Measurements from ENCODE around the gene EED. TPM values are rescaled to one million over a fixed set of nuclear protein-coding genes. Genes with fewer than 3 reads are reported as not detected.
"Not testable (repeated sequence)": the region's sequence is repeated elsewhere in the genome, so short reads cannot be mapped to it uniquely, and the experiment has no call there.

EED gene
- total RNA-seq, 1 experiment from 2014 or later = 137 TPM

- H3K4me1 ChIP-seq (ENCODE audit: low read length) = no peaks in the 10 kb centered on the region
- no peaks in the 10 kb centered on the region for H3K9me2 ChIP-seq (replicated peaks; ENCODE audit: insufficient read depth, low read length)
- no peak overlapping the region for H3K4me3 ChIP-seq (ENCODE audit: low read length)
- H2AFZ ChIP-seq (ENCODE audit: low read length) = no peak overlapping the region
- no peak for DNase-seq
- no peaks in the 10 kb centered on the region for H3K27me3 ChIP-seq (ENCODE audit: low read length)
- no peak overlapping the region for H3K27ac ChIP-seq (ENCODE audit: low read length)
- H3K36me3 ChIP-seq (ENCODE audit: insufficient read depth, low read length) = peaks cover 100% of the 10 kb centered on the region
- peaks cover 64% of the 10 kb centered on the region for H3K79me2 ChIP-seq (ENCODE audit: low read length)
- H3K4me2 ChIP-seq (ENCODE audit: low read depth, low read length, poor library complexity, severe bottlenecking) = no peak overlapping the region
- no peak overlapping the region for H3K9ac ChIP-seq (ENCODE audit: low read length)
- H3K9me3 ChIP-seq (ENCODE audit: low read length) = no peaks in the 10 kb centered on the region
- H4K20me1 ChIP-seq (ENCODE audit: insufficient read depth, low read depth, low read length) = peaks cover 27% of the 10 kb centered on the region; the same call in 1 of the 2 replicates
Observed at GRCh38 chr11:86277741-86278140, 33.2 kb downstream of the EED start.

DNA sequence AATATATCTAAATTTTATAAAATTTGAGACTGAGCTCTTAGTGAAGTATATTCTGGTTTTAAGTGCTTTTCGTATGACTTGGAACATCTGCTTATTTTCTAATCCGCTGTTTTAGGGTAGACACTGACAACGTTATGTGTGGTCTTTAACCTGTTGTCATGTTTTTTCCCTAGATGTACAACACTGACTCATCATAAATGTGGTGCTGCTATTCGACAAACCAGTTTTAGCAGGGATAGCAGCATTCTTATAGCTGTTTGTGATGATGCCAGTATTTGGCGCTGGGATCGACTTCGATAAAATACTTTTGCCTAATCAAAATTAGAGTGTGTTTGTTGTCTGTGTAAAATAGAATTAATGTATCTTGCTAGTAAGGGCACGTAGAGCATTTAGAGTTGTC, 33.7 kb downstream of the EED start:
- Histone ChIP-seq H3K9me3 (ENCODE audit: low read length) (no peaks in the 10 kb centered on the region), H4K20me1 (ENCODE audit: insufficient read depth, low read depth, low read length) (peaks cover 27% of the 10 kb centered on the region; the same call in 1 of the 2 replicates), H3K27me3 (ENCODE audit: low read length) (no peaks in the 10 kb centered on the region), H3K9me2 (replicated peaks; ENCODE audit: insufficient read depth, low read length) (no peaks in the 10 kb centered on the region), H3K4me2 (ENCODE audit: low read depth, low read length, poor library complexity, severe bottlenecking) (no peak overlapping the region), H3K27ac (ENCODE audit: low read length) (no peak overlapping the region), H3K36me3 (ENCODE audit: insufficient read depth, low read length) (peaks cover 96% of the 10 kb centered on the region), H3K79me2 (ENCODE audit: low read length) (peaks cover 60% of the 10 kb centered on the region), H3K4me1 (ENCODE audit: low read length) (no peaks in the 10 kb centered on the region), H3K9ac (ENCODE audit: low read length) (no peak overlapping the region), H3K4me3 (ENCODE audit: low read length) (no peak overlapping the region), H2AFZ (ENCODE audit: low read length) (no peak overlapping the region)
- DNase-seq = no peak

DNA sequence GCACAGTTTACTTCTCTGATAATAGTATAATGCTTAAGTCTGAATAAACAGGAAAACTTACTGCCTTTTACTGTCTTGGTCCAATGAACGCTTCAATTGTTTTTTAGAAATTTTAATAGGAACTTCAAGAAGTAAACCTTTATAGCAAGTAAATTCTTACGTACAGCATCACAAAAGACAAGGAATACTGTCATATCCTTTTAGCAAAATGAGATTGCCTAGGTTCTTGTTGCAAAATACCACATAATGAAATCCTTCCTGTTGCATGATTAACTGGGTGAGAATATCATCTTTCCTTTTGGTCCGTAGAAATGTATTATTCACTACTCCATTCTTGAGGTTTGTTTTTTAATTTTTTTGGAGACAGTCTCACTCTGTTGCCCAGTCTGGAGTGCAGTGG, 35.2 kb downstream of the EED start:
- no peak overlapping the region for H3K27ac ChIP-seq (ENCODE audit: low read length)
- no peaks in the 10 kb centered on the region for H3K27me3 ChIP-seq (ENCODE audit: low read length)
- H3K4me3 ChIP-seq (ENCODE audit: low read length) = no peak overlapping the region
- H3K9me3 ChIP-seq (ENCODE audit: low read length) = no peaks in the 10 kb centered on the region
- H3K4me2 ChIP-seq (ENCODE audit: low read depth, low read length, poor library complexity, severe bottlenecking) = no peak overlapping the region
- no peak for DNase-seq
- no peaks in the 10 kb centered on the region for H3K4me1 ChIP-seq (ENCODE audit: low read length)
- H2AFZ ChIP-seq (ENCODE audit: low read length) = no peak overlapping the region
- H3K9me2 ChIP-seq (replicated peaks; ENCODE audit: insufficient read depth, low read length) = no peaks in the 10 kb centered on the region
- peaks cover 44% of the 10 kb centered on the region for H3K79me2 ChIP-seq (ENCODE audit: low read length)
- H4K20me1 ChIP-seq (ENCODE audit: insufficient read depth, low read depth, low read length) = peaks cover 29% of the 10 kb centered on the region
- peaks cover 94% of the 10 kb centered on the region for H3K36me3 ChIP-seq (ENCODE audit: insufficient read depth, low read length)
- no peak overlapping the region for H3K9ac ChIP-seq (ENCODE audit: low read length)

- no peak overlapping the region for H3K27ac ChIP-seq (ENCODE audit: low read length)
Observed at GRCh38 chr11:86287468-86287796, 42.9 kb downstream of the EED start.

DNA sequence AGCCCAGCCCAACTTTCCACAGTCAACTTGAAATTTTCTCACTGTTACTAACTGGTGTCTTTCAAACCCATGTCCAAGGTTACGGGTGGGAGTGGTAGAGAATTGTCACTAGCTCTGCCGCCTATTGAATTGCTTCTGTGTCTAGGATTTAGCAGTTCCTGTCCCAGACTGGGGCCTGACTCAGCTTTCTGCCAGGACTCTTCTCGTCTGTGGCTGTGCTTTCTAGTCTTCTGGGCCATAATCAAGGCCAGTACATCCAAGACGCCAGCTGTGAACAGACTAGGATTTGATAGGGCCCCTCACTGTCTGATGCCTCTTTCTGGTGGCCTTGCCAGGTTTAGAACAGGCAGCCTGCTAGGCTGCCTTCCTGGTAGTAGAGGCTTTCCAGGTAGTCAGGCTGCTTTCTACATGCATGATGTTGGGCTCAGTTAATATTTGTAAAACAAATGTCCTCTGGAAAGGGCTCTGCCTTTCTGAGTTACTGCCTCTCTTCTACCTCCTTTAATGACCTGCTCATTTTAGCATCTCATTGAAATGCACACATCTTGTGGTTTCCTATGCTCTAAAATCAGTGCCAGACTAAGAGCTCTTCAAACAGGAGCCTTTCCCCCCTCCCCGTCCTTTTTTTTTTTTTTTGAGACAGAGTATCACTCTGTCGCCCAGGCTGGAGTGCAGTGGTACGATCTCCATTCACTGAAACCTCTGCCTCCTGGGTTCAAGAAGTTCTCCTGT, 44.4 kb downstream of the EED start:
- peaks cover 5% of the 10 kb centered on the region; the same call in 1 of the 2 replicates for H3K36me3 ChIP-seq (ENCODE audit: insufficient read depth, low read length)
- no peaks in the 10 kb centered on the region for H3K9me2 ChIP-seq (replicated peaks; ENCODE audit: insufficient read depth, low read length)
- no peak overlapping the region for H2AFZ ChIP-seq (ENCODE audit: low read length)
- peak; percentile 69 for DNase-seq
- H3K79me2 ChIP-seq (ENCODE audit: low read length) = no peaks in the 10 kb centered on the region
- no peak overlapping the region for H3K9ac ChIP-seq (ENCODE audit: low read length)
- peaks cover 6% of the 10 kb centered on the region; the same call in 1 of the 2 replicates for H4K20me1 ChIP-seq (ENCODE audit: insufficient read depth, low read depth, low read length)
- H3K9me3 ChIP-seq (ENCODE audit: low read length) = no peaks in the 10 kb centered on the region
- no peaks in the 10 kb centered on the region for H3K27me3 ChIP-seq (ENCODE audit: low read length)
- H3K4me1 ChIP-seq (ENCODE audit: low read length) = peaks cover 32% of the 10 kb centered on the region
- no peak overlapping the region for H3K27ac ChIP-seq (ENCODE audit: low read length)
- H3K4me3 ChIP-seq (ENCODE audit: low read length) = no peak overlapping the region
- no peak overlapping the region for H3K4me2 ChIP-seq (ENCODE audit: low read depth, low read length, poor library complexity, severe bottlenecking)

More at GRCh38 chr11:86287468-86287796, 42.9 kb downstream of the EED start:
- Histone ChIP-seq H2AFZ (ENCODE audit: low read length) (no peak overlapping the region), H3K9ac (ENCODE audit: low read length) (no peak overlapping the region), H3K9me3 (ENCODE audit: low read length) (no peaks in the 10 kb centered on the region), H4K20me1 (ENCODE audit: insufficient read depth, low read depth, low read length) (peaks cover 7% of the 10 kb centered on the region; the same call in 1 of the 2 replicates), H3K27me3 (ENCODE audit: low read length) (no peaks in the 10 kb centered on the region), H3K4me2 (ENCODE audit: low read depth, low read length, poor library complexity, severe bottlenecking) (no peak overlapping the region), H3K4me1 (ENCODE audit: low read length) (peaks cover 32% of the 10 kb centered on the region), H3K9me2 (replicated peaks; ENCODE audit: insufficient read depth, low read length) (no peaks in the 10 kb centered on the region), H3K36me3 (ENCODE audit: insufficient read depth, low read length) (peaks cover 17% of the 10 kb centered on the region; the same call in 1 of the 2 replicates), H3K4me3 (ENCODE audit: low read length) (no peak overlapping the region), H3K79me2 (ENCODE audit: low read length) (no peaks in the 10 kb centered on the region)
- DNase-seq = no peak

DNA sequence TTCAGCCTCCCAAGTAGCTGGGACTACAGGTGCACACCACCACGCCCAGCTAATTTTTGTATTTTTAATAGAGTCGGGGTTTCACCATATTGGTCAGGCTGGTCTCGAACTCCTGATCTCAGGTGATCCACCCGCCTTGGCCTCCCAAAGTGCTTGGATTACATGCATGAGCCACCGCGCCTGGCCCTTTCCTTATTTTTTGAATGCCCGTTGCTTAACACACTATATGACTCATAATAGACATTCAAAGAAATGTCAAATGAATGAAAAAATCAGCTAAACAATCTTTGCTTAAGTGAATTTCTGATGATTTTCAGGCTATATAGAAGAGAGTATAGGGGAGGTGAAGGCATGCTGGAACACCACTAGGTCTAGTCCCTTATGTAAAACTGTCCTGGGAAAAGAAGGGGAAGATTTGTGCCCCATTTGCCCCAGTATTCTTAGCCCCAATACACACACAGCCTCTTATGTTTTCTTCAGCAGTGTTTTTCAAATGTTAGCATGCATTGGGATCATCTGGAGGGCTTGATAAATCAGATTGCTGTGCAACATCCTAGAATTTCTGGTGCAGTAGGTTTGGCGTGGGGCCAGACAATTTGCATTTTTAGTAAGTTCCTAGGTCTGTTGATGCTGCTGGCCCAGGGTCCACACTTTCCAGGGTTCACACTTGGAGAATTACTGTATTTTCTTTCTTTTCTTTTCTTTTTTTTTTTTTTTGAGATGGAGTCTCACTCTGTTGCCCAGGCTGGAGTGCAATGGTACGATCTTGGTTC, 45.1 kb downstream of the EED start:
- H3K79me2 ChIP-seq (ENCODE audit: low read length); H3K27ac ChIP-seq (ENCODE audit: low read length); H3K9ac ChIP-seq (ENCODE audit: low read length); H3K9me3 ChIP-seq (ENCODE audit: low read length); H3K27me3 ChIP-seq (ENCODE audit: low read length); H3K4me3 ChIP-seq (ENCODE audit: low read length); H4K20me1 ChIP-seq (ENCODE audit: insufficient read depth, low read depth, low read length); H3K9me2 ChIP-seq (replicated peaks; ENCODE audit: insufficient read depth, low read length); H3K4me2 ChIP-seq (ENCODE audit: low read depth, low read length, poor library complexity, severe bottlenecking); H2AFZ ChIP-seq (ENCODE audit: low read length); H3K36me3 ChIP-seq (ENCODE audit: insufficient read depth, low read length): not testable (repeated sequence)
- peak; percentile 72 for DNase-seq
- H3K4me1 ChIP-seq (ENCODE audit: low read length) = peaks cover 32% of the 10 kb centered on the region

GRCh38 chr11:86291466-86292262, 47.1 kb downstream of the EED start:
- Histone ChIP-seq H3K4me2 (ENCODE audit: low read depth, low read length, poor library complexity, severe bottlenecking) (peak overlapping the region; percentile 2), H3K36me3 (ENCODE audit: insufficient read depth, low read length) (no peaks in the 10 kb centered on the region), H3K27me3 (ENCODE audit: low read length) (no peaks in the 10 kb centered on the region)

More at GRCh38 chr11:86291466-86292262, 47.1 kb downstream of the EED start:
- no peak overlapping the region for H2AFZ ChIP-seq (ENCODE audit: low read length)
- H4K20me1 ChIP-seq (ENCODE audit: insufficient read depth, low read depth, low read length) = no peaks in the 10 kb centered on the region
- peaks cover 32% of the 10 kb centered on the region for H3K4me1 ChIP-seq (ENCODE audit: low read length)
- no peaks in the 10 kb centered on the region for H3K9me2 ChIP-seq (replicated peaks; ENCODE audit: insufficient read depth, low read length)
- no peak overlapping the region for H3K4me3 ChIP-seq (ENCODE audit: low read length)
- DNase-seq = peak; percentile 96
- no peaks in the 10 kb centered on the region for H3K9me3 ChIP-seq (ENCODE audit: low read length)
- H3K79me2 ChIP-seq (ENCODE audit: low read length) = no peaks in the 10 kb centered on the region
- no peak overlapping the region for H3K27ac ChIP-seq (ENCODE audit: low read length)
- no peak overlapping the region for H3K9ac ChIP-seq (ENCODE audit: low read length)

All from Karpas-422 (cell line).